Liver (tissue), 9 donors: ENCODE results near the gene TPM4. TPM values are rescaled to one million over a fixed set of nuclear protein-coding genes. Genes with fewer than 3 reads are reported as not detected.
"Not testable (repeated sequence)": the region's sequence is repeated elsewhere in the genome, so short reads cannot be mapped to it uniquely, and the experiment has no call there.

Experiments used
- DNase-seq: peaks from one replicate; pipeline ENCODE4 v3.0.0-alpha.2; 2017; ENCODE audit warnings: low spot score
- H3K27ac ChIP-seq, 2 donors: one replicate each; pipeline ENCODE4 v1.7.0; 2013; ENCODE audit warnings: inconsistent platforms in 2 of 2, low read length in 2 of 2, control low read depth in 1 of 2, low read depth in 1 of 2, mild to moderate bottlenecking in 1 of 2
- H3K27me3 ChIP-seq, 4 donors: one replicate each; pipeline versions ENCODE4 v1.6.1 to v1.7.0; 2013; ENCODE audit warnings: low read length in 3 of 4, inconsistent platforms in 1 of 4, mild to moderate bottlenecking in 1 of 4, moderate library complexity in 1 of 4; ENCODE audit not compliant: control insufficient read depth in 4 of 4, insufficient read depth in 4 of 4
- H3K36me3 ChIP-seq, 4 donors: one replicate each; pipeline versions ENCODE4 v1.6.1 to v1.7.0; 2013; ENCODE audit warnings: low read length in 3 of 4, mild to moderate bottlenecking in 3 of 4, low read depth in 1 of 4, moderate library complexity in 1 of 4; ENCODE audit not compliant: control insufficient read depth in 4 of 4, insufficient read depth in 3 of 4
- H3K4me1 ChIP-seq, 4 donors: one replicate each; pipeline versions ENCODE4 v1.6.1 to v1.7.0; 2013; ENCODE audit warnings: low read length in 3 of 4, mild to moderate bottlenecking in 3 of 4, moderate library complexity in 1 of 4; ENCODE audit not compliant: control insufficient read depth in 4 of 4, insufficient read depth in 4 of 4
- H3K4me3 ChIP-seq, 3 donors: one replicate each; pipeline versions ENCODE4 v1.6.1 to v1.7.0; 2013; ENCODE audit warnings: low read length in 3 of 3, control low read depth in 1 of 3, low read depth in 1 of 3, mild to moderate bottlenecking in 1 of 3
- H3K9ac ChIP-seq, 2 donors: one replicate each; pipeline ENCODE4 v1.7.0; 2013; ENCODE audit warnings: low read length in 2 of 2, mild to moderate bottlenecking in 2 of 2, moderate library complexity in 2 of 2, control low read depth in 1 of 2, low read depth in 1 of 2
- H3K9me3 ChIP-seq, 4 donors: one replicate each; pipeline versions ENCODE4 v1.6.1 to v1.7.0; 2013; ENCODE audit warnings: low read length in 3 of 4; ENCODE audit not compliant: control insufficient read depth in 4 of 4
- FOXA2 ChIP-seq: IDR thresholded peaks from 2 replicates; pipeline ENCODE4 v1.6.1; 2016; ENCODE audit warnings: antibody characterized with exemption
- JUND ChIP-seq, 2 donors: IDR thresholded peaks; 2 replicates each; pipeline ENCODE4 v1.6.1; 2016; ENCODE audit warnings: antibody characterized with exemption in 2 of 2
- RAD21 ChIP-seq, 2 donors: IDR thresholded peaks; 2 replicates each; pipeline ENCODE4 v1.6.1; 2016; ENCODE audit warnings: antibody characterized with exemption in 2 of 2, mild to moderate bottlenecking in 2 of 2
- TAF1 ChIP-seq: conservative IDR thresholded peaks from 2 replicates; pipeline ENCODE4 v1.6.1; 2016; ENCODE audit warnings: antibody characterized with exemption, mild to moderate bottlenecking
- YY1 ChIP-seq: IDR thresholded peaks from 2 replicates; pipeline ENCODE4 v1.6.1; 2016; ENCODE audit warnings: antibody characterized with exemption, mild to moderate bottlenecking
- WGBS: extraction: QIAGEN DNeasy Blood & Tissue Kit; methylation state at CpG from one replicate; pipeline ENCODE4 v1.1.7; 2013; 5-methylcytosine and 5-hydroxymethylcytosine counted together
- polyA plus RNA-seq, 2 donors: library from polyadenylated mRNA; stranded (reverse) in 1 of 2; unstranded in 1 of 2; fragments of 200-250 nt in 1 of 2; fragments of >200 nt in 1 of 2; fragmentation: Nextera tagmentation in 1 of 2; extraction: Ambion mirVana in 1 of 2; gene quantifications; one replicate each; pipeline versions ENCODE4 v1.2.1 to v1.2.3, GENCODE V29; 2013 to 2015
- total RNA-seq, 2 donors: library from RNA; depleted of rRNA; stranded (reverse); fragments of >200 nt; gene quantifications; one replicate each; pipeline ENCODE4 v1.2.3, GENCODE V29; 2014
- TF ChIP-seq, protein P1 (sequence below): IDR thresholded peaks from 2 replicates; pipeline ENCODE4 v1.6.1; 2016; ENCODE audit warnings: antibody characterized with exemption
- TF ChIP-seq, protein P2 (sequence below): IDR thresholded peaks from 2 replicates; pipeline ENCODE4 v1.6.1; 2016; ENCODE audit warnings: antibody characterized with exemption, mild to moderate bottlenecking
- donor health status: healthy.
- donor health status: healthy.
- donor health status: healthy.
- donor health status: healthy.
- donor health status: healthy.

TPM4 gene
- total and polyA plus RNA-seq, 4 donors = 19.8 to 59.9 (median 43.4) TPM

DNA sequence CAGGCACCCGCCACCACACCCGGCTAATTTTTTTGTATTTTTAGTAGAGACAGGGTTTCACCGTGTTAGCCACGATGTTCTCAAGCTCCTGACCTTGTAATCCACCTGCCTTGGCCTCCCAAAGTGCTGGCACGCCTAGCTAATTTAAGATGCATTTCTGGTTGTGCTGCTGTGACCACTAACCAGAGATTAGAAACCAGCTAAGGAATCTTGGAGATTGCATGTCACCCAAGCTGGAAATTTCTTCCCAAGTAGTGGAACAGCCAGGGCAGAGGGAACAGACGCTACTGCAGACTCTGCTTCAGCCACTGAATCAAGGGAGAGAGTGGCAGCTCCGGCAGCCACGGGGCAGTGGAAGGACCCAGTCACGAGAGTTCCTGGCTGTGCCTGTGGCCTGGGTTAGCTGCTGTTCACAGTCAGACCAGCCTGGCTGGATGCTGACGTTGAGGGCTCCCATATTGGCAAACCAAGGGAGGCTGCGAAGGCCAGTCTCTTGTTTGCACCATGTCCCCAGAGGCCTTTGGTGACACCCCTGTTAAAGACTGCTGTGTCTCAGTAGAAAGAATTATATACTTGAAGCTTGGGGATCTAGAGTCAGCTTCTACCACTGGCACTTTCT, 7.9 kb downstream of the TPM4 start (continued):
- TF ChIP-seq TAF1 (no peak), RAD21 (IDR thresholded peaks at IDR 0.05) (no peak)

DNA sequence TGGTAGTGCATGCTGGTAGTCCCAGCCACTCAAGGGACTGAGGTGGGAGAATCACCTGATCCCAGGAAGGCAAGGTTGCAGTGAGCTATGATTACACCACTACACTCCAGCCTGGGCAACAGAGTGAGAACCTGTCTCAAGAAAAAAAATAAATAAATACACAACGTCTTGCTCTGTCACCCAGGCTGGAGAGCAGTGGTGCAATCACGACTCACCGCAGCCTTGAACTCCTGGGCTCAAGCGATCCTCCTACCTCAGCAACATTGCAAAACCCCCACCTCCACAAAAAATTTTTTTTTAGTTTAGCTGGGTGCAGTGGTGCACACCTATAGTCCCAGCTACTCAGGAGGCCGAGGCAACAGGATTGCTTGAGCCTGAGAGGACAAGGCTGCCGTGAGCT, 8.8 kb downstream of the TPM4 start:
- H3K4me1 ChIP-seq = peaks cover 0 to 3% (median 0%) of the 10 kb centered on the region in 4 donors
- TF ChIP-seq YY1 (no peak), FOXA2 (no peak)
- TF ChIP-seq, protein P1, sequence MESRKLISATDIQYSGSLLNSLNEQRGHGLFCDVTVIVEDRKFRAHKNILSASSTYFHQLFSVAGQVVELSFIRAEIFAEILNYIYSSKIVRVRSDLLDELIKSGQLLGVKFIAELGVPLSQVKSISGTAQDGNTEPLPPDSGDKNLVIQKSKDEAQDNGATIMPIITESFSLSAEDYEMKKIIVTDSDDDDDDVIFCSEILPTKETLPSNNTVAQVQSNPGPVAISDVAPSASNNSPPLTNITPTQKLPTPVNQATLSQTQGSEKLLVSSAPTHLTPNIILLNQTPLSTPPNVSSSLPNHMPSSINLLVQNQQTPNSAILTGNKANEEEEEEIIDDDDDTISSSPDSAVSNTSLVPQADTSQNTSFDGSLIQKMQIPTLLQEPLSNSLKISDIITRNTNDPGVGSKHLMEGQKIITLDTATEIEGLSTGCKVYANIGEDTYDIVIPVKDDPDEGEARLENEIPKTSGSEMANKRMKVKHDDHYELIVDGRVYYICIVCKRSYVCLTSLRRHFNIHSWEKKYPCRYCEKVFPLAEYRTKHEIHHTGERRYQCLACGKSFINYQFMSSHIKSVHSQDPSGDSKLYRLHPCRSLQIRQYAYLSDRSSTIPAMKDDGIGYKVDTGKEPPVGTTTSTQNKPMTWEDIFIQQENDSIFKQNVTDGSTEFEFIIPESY = no peak
- TF ChIP-seq, protein P2, sequence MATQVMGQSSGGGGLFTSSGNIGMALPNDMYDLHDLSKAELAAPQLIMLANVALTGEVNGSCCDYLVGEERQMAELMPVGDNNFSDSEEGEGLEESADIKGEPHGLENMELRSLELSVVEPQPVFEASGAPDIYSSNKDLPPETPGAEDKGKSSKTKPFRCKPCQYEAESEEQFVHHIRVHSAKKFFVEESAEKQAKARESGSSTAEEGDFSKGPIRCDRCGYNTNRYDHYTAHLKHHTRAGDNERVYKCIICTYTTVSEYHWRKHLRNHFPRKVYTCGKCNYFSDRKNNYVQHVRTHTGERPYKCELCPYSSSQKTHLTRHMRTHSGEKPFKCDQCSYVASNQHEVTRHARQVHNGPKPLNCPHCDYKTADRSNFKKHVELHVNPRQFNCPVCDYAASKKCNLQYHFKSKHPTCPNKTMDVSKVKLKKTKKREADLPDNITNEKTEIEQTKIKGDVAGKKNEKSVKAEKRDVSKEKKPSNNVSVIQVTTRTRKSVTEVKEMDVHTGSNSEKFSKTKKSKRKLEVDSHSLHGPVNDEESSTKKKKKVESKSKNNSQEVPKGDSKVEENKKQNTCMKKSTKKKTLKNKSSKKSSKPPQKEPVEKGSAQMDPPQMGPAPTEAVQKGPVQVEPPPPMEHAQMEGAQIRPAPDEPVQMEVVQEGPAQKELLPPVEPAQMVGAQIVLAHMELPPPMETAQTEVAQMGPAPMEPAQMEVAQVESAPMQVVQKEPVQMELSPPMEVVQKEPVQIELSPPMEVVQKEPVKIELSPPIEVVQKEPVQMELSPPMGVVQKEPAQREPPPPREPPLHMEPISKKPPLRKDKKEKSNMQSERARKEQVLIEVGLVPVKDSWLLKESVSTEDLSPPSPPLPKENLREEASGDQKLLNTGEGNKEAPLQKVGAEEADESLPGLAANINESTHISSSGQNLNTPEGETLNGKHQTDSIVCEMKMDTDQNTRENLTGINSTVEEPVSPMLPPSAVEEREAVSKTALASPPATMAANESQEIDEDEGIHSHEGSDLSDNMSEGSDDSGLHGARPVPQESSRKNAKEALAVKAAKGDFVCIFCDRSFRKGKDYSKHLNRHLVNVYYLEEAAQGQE = no peak
- H3K9ac ChIP-seq = no peak overlapping the region
- H3K27me3 ChIP-seq = no peaks in the 10 kb centered on the region
- no peak for DNase-seq
- H3K36me3 ChIP-seq = peaks cover 0 to 8% (median 2%) of the 10 kb centered on the region in 4 donors
- no peaks in the 10 kb centered on the region for H3K9me3 ChIP-seq
- WGBS = 59% methylated on average over 6 of the region's 6 CpGs
- H3K27ac ChIP-seq = no peak overlapping the region
- H3K4me3 ChIP-seq = no peak overlapping the region

DNA sequence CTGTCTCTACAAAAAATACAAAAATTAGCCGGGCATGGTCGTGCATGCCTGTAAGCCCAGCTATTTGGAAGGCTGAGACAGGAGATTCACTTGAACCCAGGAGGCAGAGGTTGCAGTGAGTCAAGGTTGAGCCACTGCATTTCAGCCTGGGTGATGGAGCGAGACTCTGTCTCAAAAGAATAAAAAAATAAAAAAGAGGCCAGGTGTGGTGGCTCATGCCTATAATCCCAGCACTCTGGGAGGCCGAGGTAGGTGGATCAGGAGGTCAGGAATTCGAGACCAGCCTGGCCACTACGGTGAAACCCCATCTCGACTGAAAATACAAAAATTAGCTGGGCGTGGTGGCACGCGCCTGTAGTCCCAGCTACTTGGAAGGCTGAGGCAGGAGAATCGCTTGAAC, 11.1 kb downstream of the TPM4 start:
- H3K4me1 ChIP-seq, H3K9ac ChIP-seq, H3K27ac ChIP-seq, H3K27me3 ChIP-seq, DNase-seq, H3K4me3 ChIP-seq, H3K9me3 ChIP-seq: not testable (repeated sequence)
- WGBS = 86% methylated on average over 11 of the region's 11 CpGs
- peaks cover 0 to 15% (median 2%) of the 10 kb centered on the region in 4 donors for H3K36me3 ChIP-seq

DNA sequence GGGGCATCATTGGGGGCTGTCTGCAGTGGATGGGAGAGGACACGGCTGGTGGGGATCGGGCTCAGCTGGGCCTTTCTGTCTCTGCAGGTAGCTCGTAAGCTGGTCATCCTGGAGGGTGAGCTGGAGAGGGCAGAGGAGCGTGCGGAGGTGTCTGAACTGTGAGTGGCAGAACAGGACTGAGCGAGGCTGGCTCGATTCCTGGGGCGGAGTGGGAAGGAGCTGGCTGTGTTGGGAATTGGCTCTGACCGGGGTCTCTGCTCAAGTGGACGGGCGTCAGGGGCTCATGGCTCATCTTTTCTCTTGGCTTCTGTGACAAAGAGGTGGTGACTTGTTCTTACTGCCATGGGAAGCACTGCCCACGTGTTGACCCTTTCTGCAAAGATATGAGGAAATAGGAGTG, 11.6 kb downstream of the TPM4 start:
- no peak overlapping the region for H3K9ac ChIP-seq
- DNase-seq = no peak
- 79% methylated on average over 12 of the region's 12 CpGs for WGBS
- H3K4me3 ChIP-seq = no peak overlapping the region
- H3K36me3 ChIP-seq = peaks cover 0 to 15% (median 3%) of the 10 kb centered on the region in 4 donors
- H3K27me3 ChIP-seq = no peaks in the 10 kb centered on the region
- H3K27ac ChIP-seq = no peak overlapping the region
- no peak for TF ChIP-seq JUND (IDR thresholded peaks at IDR 0.05)
- no peaks in the 10 kb centered on the region for H3K4me1 ChIP-seq
- H3K9me3 ChIP-seq = no peaks in the 10 kb centered on the region
